HepG2 (cell line): ENCODE measurements around the gene C1S. TPM values are rescaled to one million over a fixed set of nuclear protein-coding genes. Genes with fewer than 3 reads are reported as not detected.
A peak's percentile ranks its signal among the peaks of the same experiment; 100 is the strongest.

Experiments used
- ATAC-seq: fragments of 200-7000 bp; cut with Tn5 transposase; 3 replicates; pipeline ENCODE4 v1.9.1; 2020; ENCODE audit warnings: mild to moderate bottlenecking, moderate library complexity
- BruUV-seq: library from RNA; stranded (reverse); fragments of 400-500 nt; replicated peaks from 2 replicates; lab custom pipeline; 2021; lab: Mats Ljungman, UMichigan
- CTCF ChIA-PET: fragments of 300-600 bp; formaldehyde crosslinking; extraction: SDS; loops from one replicate; lab custom pipeline; 2021; ENCODE audit warnings: low total read pairs, inconsistent platforms, low intra/inter-chr PET ratio; lab: Yijun Ruan, JAX
- POLR2A ChIA-PET: fragments of 350-600 bp; sonication (Branson Sonifier 250); formaldehyde crosslinking; loops from one replicate; lab custom pipeline; 2020; ENCODE audit warnings: antibody characterized with exemption, inconsistent platforms; lab: Yijun Ruan, JAX
- DNase-seq: peaks from one replicate; pipeline ENCODE4 v3.0.0-alpha.2; 2015; ENCODE audit warnings: low spot score
- FAIRE-seq: peaks from 3 replicates; lab custom pipeline; 2011; peaks lifted over from hg19 to GRCh38; lab: Jason Lieb, UNC
- H2AFZ ChIP-seq: one replicate; pipeline ENCODE4 v1.6.1; 2011; ENCODE audit warnings: low read length, inconsistent platforms
- H3K27ac ChIP-seq: fragments of 300-600 bp; 3 replicates; pipeline ENCODE4 v1.8.0; 2011; ENCODE audit warnings: mixed run types, mild to moderate bottlenecking, mixed read lengths, low read length, inconsistent platforms; ENCODE audit not compliant: insufficient read depth; ENCODE audit errors: extremely low read length
- H3K27me3 ChIP-seq, 2 experiments: fragments of 200-600 bp in 1 of 2; 2 replicates in 1 of 2; 3 replicates in 1 of 2; pipeline versions ENCODE4 v1.6.0 to v1.8.0; 2011; ENCODE audit warnings: low read length in 2 of 2, mild to moderate bottlenecking in 2 of 2, moderate library complexity in 2 of 2, inconsistent platforms in 1 of 2; ENCODE audit not compliant: insufficient read depth in 2 of 2, control insufficient read depth in 1 of 2
- H3K36me3 ChIP-seq, 2 experiments: fragments of 200-600 bp in 1 of 2; replicated peaks in 1 of 2; 2 replicates in 1 of 2; 3 replicates in 1 of 2; pipeline versions ENCODE4 v1.5.1 to v1.8.0; 2011; ENCODE audit warnings: low read length in 2 of 2, inconsistent platforms in 1 of 2; ENCODE audit not compliant: insufficient read depth in 2 of 2, control insufficient read depth in 1 of 2
- H3K4me1 ChIP-seq: 2 replicates; pipeline ENCODE4 v1.5.1; 2012; ENCODE audit warnings: low read length, inconsistent platforms; ENCODE audit not compliant: insufficient read depth
- H3K4me2 ChIP-seq: 2 replicates; pipeline ENCODE4 v1.6.0; 2011; ENCODE audit warnings: low read depth, low read length, inconsistent platforms
- H3K4me3 ChIP-seq, 3 experiments: fragments of 200-600 bp in 1 of 3; sonication (generic), shearing (Covaris generic) in 1 of 3; replicated peaks in 1 of 3; 2 replicates each; pipeline ENCODE4 v1.5.1; 2011 to 2016; ENCODE audit warnings: low read length in 3 of 3, inconsistent platforms in 2 of 3, low read depth in 2 of 3, mild to moderate bottlenecking in 2 of 3, control low read depth in 1 of 3, mixed read lengths in 1 of 3; ENCODE audit not compliant: insufficient read depth in 1 of 3
- H3K79me2 ChIP-seq: one replicate; pipeline ENCODE4 v1.6.1; 2011; ENCODE audit warnings: low read length, inconsistent platforms; ENCODE audit not compliant: insufficient read depth
- H3K9ac ChIP-seq: 2 replicates; pipeline ENCODE4 v1.6.0; 2011; ENCODE audit warnings: mild to moderate bottlenecking, low read depth, low read length, inconsistent platforms; ENCODE audit not compliant: insufficient read depth
- H3K9me3 ChIP-seq: 2 replicates; pipeline ENCODE4 v1.5.1; 2012; ENCODE audit warnings: mild to moderate bottlenecking, low read length
- H4K20me1 ChIP-seq: 2 replicates; pipeline ENCODE4 v1.6.0; 2011; ENCODE audit warnings: inconsistent platforms, mild to moderate bottlenecking, low read length, moderate library complexity; ENCODE audit not compliant: insufficient read depth
- AGO2 ChIP-seq: fragments of 200-400 bp; formaldehyde crosslinking; optimal IDR thresholded peaks from 2 replicates; pipeline ENCODE3; 2017; ENCODE audit warnings: mild to moderate bottlenecking, low read depth, low read length, moderate library complexity
- BRD4 ChIP-seq: sonication (generic); formaldehyde crosslinking; IDR thresholded peaks from 2 replicates; pipeline ENCODE4 v1.4.0; 2020; ENCODE audit warnings: missing genetic modification reagents
- DMAP1 ChIP-seq: IDR thresholded peaks from 2 replicates; pipeline ENCODE4 v1.6.1; 2016
- KLF9 ChIP-seq: IDR thresholded peaks from 2 replicates; pipeline ENCODE4 v1.6.1; 2016; ENCODE audit warnings: low read depth
- MTF2 ChIP-seq: sonication (generic); formaldehyde crosslinking; IDR thresholded peaks from 2 replicates; pipeline ENCODE4 v1.5.0; 2020; ENCODE audit warnings: missing genetic modification reagents, borderline replicate concordance
- MYC ChIP-seq: sonication (generic); formaldehyde crosslinking; IDR thresholded peaks from 2 replicates; pipeline ENCODE4 v1.9.0; 2021; ENCODE audit warnings: missing genetic modification reagents, borderline replicate concordance
- NCOR1 ChIP-seq: fragments of 200-600 bp; sonication (generic); IDR thresholded peaks from 2 replicates; pipeline ENCODE4 v1.7.0; 2017; ENCODE audit warnings: antibody characterized with exemption, low read length, borderline replicate concordance
- PRPF4 ChIP-seq: fragments of 200-400 bp; formaldehyde crosslinking; IDR thresholded peaks from 2 replicates; pipeline ENCODE4 v1.6.1; 2016; ENCODE audit warnings: low read length, low read depth; ENCODE audit not compliant: poor library complexity, severe bottlenecking
- STAG1 ChIP-seq: sonication (generic); formaldehyde crosslinking; IDR thresholded peaks from 2 replicates; pipeline ENCODE4 v1.4.0; 2020; ENCODE audit warnings: missing genetic modification reagents
- ZNF598 ChIP-seq: sonication (generic); formaldehyde crosslinking; IDR thresholded peaks from 2 replicates; pipeline ENCODE4 v1.5.1; 2020; ENCODE audit warnings: mild to moderate bottlenecking, missing genetic modification reagents, borderline replicate concordance
- ZSCAN22 ChIP-seq: sonication (generic); formaldehyde crosslinking; IDR thresholded peaks from 2 replicates; pipeline ENCODE4 v1.4.0; 2020; ENCODE audit warnings: mild to moderate bottlenecking, missing genetic modification reagents
- WGBS: methylation state at CpG from one replicate; pipeline ENCODE4 v1.1.6; 2017; ENCODE audit warnings: low lambda C conversion rate; 5-methylcytosine and 5-hydroxymethylcytosine counted together
- in situ Hi-C: cut with HindIII; loops from 2 replicates; pipeline ENCODE4 v1.10.0; 2017; ENCODE audit warnings: low pct_unique_long_range_greater_than_20kb; ENCODE audit not compliant: extremely low pct_ligation_motif_present
- intact Hi-C: fragments of 100-400 bp; cut with micrococcal nuclease; formaldehyde crosslinking; loops from one replicate; pipeline ENCODE4 v1.10.0; 2022; ENCODE audit not compliant: unreplicated experiment
- polyA plus RNA-seq, 8 experiments: library from polyadenylated mRNA; depleted of rRNA in 3 of 8; stranded (reverse) in 7 of 8; unstranded in 1 of 8; fragments of >200 nt; fragmentation: Illumina TruSeq in 4 of 8; extraction: Trizol in 4 of 8; gene quantifications; 2 replicates each; pipeline versions ENCODE4 v1.2.1 to v1.2.3, GENCODE V29; 2011 to 2016; ENCODE audit warnings: low read depth in 4 of 8, missing spikeins in 1 of 8, mixed read lengths in 1 of 8; ENCODE audit not compliant: insufficient read depth in 1 of 8
- total RNA-seq, 5 experiments: library from RNA; depleted of rRNA; stranded (reverse); fragments of >200 nt; fragmentation: Illumina TruSeq; extraction: Trizol; gene quantifications; 2 replicates each; pipeline ENCODE4 v1.2.3, GENCODE V29; 2016; ENCODE audit warnings: low read depth in 1 of 5
- TF ChIP-seq, protein P1 (sequence below): sonication (generic); formaldehyde crosslinking; IDR thresholded peaks from 2 replicates; pipeline ENCODE4 v1.4.0; 2020; ENCODE audit warnings: mild to moderate bottlenecking, low read depth, missing genetic modification reagents
- TF ChIP-seq, protein P2 (sequence below): sonication (generic); formaldehyde crosslinking; IDR thresholded peaks from 2 replicates; pipeline ENCODE4 v1.9.0; 2021; ENCODE audit warnings: missing genetic modification reagents, borderline replicate concordance
- TF ChIP-seq, protein P3 (sequence below): sonication (generic); formaldehyde crosslinking; IDR thresholded peaks from 2 replicates; pipeline ENCODE4 v1.4.0; 2020; ENCODE audit warnings: low read depth, mild to moderate bottlenecking, missing genetic modification reagents

Gene C1S
- total and polyA plus RNA-seq, 2 of the 13 experiments (the other 11 are each of a cell fraction or from before 2014, with no cell fraction given), result 14.5 to 18.2 TPM

DNA sequence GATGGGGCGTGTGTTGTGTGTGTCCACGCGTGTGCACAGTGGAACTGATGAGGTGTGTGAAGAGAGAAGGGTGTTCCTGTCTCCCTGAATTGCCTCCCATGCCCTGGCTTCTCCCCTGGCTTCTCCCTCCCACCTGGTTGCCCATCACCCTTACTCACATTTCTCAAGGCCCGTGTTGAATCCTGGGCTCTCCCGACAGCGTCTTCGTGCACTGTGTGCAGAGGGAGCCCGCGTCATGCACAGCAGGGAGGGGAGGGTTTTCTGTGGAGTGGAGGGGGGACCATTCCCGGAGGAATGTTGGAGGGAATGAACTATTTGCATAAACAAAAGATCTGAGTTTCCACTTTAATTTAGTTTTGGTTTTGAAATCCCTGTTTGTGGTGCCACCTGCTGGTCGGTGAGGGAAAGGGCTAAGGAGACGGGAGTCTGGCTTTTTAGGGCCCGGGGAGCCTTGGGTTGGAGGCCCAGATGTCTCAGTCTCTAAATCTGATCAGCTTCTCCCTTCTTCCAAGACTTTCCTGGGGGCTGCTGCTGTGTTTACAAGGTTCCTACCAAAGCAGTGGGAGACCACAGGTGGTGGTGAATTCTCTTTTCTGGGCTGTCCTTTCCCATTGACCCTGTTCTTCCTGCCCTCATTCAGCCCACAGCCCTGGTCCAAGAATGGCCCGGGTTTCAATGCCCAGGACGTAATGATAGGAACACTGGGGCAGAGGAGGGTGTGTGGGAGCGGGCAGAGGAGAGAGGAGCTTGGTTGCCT lies 31.9 kb downstream of the C1S start, which contains the start of gene C1R:
TSS of gene C1R (minus strand) at position 217 of the 757 bp plus-strand sequence. CDS start at position 160, 57 bp downstream.
- WGBS, result 10% methylated on average over 16 of the region's 16 CpGs
- ChIA-PET CTCF (interaction anchor here (0.7 to 5.0 kb wide), 8 partner anchors 10 to 148 kb away, joined by 3 to 45 read pairs (median 4); partner anchors contain the start of genes C12orf57, C1RL, C1S and LPCAT3), POLR2A (interaction anchor here (1.0 to 2.7 kb wide), 3 partner anchors 16 to 148 kb away, joined by 4 to 9 read pairs (median 6); partner anchors contain the start of genes C12orf57, C1S and RNU7-1)
- in situ Hi-C loops (loop anchor here (5.0 kb wide), 1 partner anchor 35 kb away; no protein-coding TSS in a partner anchor), intact Hi-C loops (loop anchor here (1.0 to 2.0 kb wide), 3 partner anchors 16 to 148 kb away; partner anchors contain the start of genes C12orf57, C1RL and C1S)
- Histone ChIP-seq H4K20me1 (no peaks in the 10 kb centered on the region; the same call in 1 of the 2 replicates), H2AFZ (no peak within 1 kb of the TSS), H3K9ac (peak within 1 kb of the TSS; percentile 13; the same call in 1 of the 2 replicates), H3K79me2 (no peaks in the 10 kb centered on the region), H3K4me1 (peaks cover 27% of the 10 kb centered on the region), H3K4me3 (peak within 1 kb of the TSS; percentile 53 to 68 (median 53); a peak in 5 of 6 replicates), H3K27ac (no peak within 1 kb of the TSS), H3K4me2 (peak within 1 kb of the TSS; percentile 73), H3K27me3 (peaks cover 0 to 2% of the 10 kb centered on the region in 2 experiments; a peak in 1 of 5 replicates), H3K36me3 (no peaks in the 10 kb centered on the region), H3K9me3 (no peaks in the 10 kb centered on the region)
- ATAC-seq (peak; percentile 52), DNase-seq (peak; percentile 48), FAIRE-seq (peak; percentile 76)
- BruUV-seq, result no TSS peak
- TF ChIP-seq, protein P1, sequence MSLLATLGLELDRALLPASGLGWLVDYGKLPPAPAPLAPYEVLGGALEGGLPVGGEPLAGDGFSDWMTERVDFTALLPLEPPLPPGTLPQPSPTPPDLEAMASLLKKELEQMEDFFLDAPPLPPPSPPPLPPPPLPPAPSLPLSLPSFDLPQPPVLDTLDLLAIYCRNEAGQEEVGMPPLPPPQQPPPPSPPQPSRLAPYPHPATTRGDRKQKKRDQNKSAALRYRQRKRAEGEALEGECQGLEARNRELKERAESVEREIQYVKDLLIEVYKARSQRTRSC (CRISPR knock-in tag), result no peak
- TF ChIP-seq MYC, result no peak
- TF ChIP-seq NCOR1, result no peak
- TF ChIP-seq AGO2, result no peak
- TF ChIP-seq MTF2 (CRISPR knock-in tag), result 0 out of 2 replicates have a peak, but pooled peaks have one; percentile 25
- TF ChIP-seq BRD4 (CRISPR knock-in tag), result no peak
- TF ChIP-seq ZNF598 (CRISPR knock-in tag), result 0 out of 2 replicates have a peak, but pooled peaks have one; percentile 17
- TF ChIP-seq ZSCAN22 (CRISPR knock-in tag), result no peak
- TF ChIP-seq, protein P2, sequence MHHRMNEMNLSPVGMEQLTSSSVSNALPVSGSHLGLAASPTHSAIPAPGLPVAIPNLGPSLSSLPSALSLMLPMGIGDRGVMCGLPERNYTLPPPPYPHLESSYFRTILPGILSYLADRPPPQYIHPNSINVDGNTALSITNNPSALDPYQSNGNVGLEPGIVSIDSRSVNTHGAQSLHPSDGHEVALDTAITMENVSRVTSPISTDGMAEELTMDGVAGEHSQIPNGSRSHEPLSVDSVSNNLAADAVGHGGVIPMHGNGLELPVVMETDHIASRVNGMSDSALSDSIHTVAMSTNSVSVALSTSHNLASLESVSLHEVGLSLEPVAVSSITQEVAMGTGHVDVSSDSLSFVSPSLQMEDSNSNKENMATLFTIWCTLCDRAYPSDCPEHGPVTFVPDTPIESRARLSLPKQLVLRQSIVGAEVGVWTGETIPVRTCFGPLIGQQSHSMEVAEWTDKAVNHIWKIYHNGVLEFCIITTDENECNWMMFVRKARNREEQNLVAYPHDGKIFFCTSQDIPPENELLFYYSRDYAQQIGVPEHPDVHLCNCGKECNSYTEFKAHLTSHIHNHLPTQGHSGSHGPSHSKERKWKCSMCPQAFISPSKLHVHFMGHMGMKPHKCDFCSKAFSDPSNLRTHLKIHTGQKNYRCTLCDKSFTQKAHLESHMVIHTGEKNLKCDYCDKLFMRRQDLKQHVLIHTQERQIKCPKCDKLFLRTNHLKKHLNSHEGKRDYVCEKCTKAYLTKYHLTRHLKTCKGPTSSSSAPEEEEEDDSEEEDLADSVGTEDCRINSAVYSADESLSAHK (CRISPR knock-in tag), result no peak
- TF ChIP-seq, protein P3, sequence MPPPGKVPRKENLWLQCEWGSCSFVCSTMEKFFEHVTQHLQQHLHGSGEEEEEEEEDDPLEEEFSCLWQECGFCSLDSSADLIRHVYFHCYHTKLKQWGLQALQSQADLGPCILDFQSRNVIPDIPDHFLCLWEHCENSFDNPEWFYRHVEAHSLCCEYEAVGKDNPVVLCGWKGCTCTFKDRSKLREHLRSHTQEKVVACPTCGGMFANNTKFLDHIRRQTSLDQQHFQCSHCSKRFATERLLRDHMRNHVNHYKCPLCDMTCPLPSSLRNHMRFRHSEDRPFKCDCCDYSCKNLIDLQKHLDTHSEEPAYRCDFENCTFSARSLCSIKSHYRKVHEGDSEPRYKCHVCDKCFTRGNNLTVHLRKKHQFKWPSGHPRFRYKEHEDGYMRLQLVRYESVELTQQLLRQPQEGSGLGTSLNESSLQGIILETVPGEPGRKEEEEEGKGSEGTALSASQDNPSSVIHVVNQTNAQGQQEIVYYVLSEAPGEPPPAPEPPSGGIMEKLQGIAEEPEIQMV (CRISPR knock-in tag), result no peak
- no peak for TF ChIP-seq KLF9 (CRISPR knock-in tag)
- no peak for TF ChIP-seq DMAP1 (CRISPR knock-in tag)
- no peak for TF ChIP-seq PRPF4
- peak; percentile 78 for TF ChIP-seq STAG1
